Measurements from ENCODE around the gene DCDC2.

DCDC2 gene

GRCh38 chr6:24140591-24140990, 217.3 kb downstream of the DCDC2 start:
- DNase-seq = no peak

GRCh38 chr6:24139639-24140038, 218.2 kb downstream of the DCDC2 start:
- DNase-seq = no peak

GRCh38 chr6:24139080-24139479, 218.8 kb downstream of the DCDC2 start:
- no peak for DNase-seq

GRCh38 chr6:24131751-24132150, 226.1 kb downstream of the DCDC2 start:
- DNase-seq = no peak

- no peak for DNase-seq
Observed at GRCh38 chr6:24127316-24127715, 230.5 kb downstream of the DCDC2 start.

GRCh38 chr6:24126586-24127192, 231.2 kb downstream of the DCDC2 start:
- peak; percentile 50 for DNase-seq

- DNase-seq = no peak
Observed at GRCh38 chr6:24125980-24126379, 231.9 kb downstream of the DCDC2 start, which contains the start of gene NRSN1. TSS of gene NRSN1 (plus strand) at chr6:24126215. CDS start at chr6:24134328, 8,113 bp downstream.

GRCh38 chr6:24122139-24122538, 235.7 kb downstream of the DCDC2 start:
- no peak for DNase-seq

Data from KG1 (cell line).